Gastrocnemius medialis (tissue), 4 donors: ENCODE measurements around the gene NYAP1. TPM values are rescaled to one million over a fixed set of nuclear protein-coding genes. Genes with fewer than 3 reads are reported as not detected.
A peak's percentile ranks its signal among the peaks of the same experiment; 100 is the strongest.

Source experiments
- ATAC-seq, 2 donors: fragments of 150-250 bp; one replicate each; pipeline ENCODE4 v1.9.1; 2016
- DNase-seq, 2 donors: peaks; one replicate each; pipeline ENCODE4 v3.0.0-alpha.2; 2019
- H3K27ac ChIP-seq, 4 donors: fragments of 200-600 bp; sonication (generic); 1 replicate in 1 of 4; 2 replicates in 3 of 4; pipeline ENCODE4 v1.5.1; 2016 to 2018; ENCODE audit warnings: mild to moderate bottlenecking in 2 of 4, moderate library complexity in 1 of 4
- H3K27me3 ChIP-seq, 3 donors: fragments of 200-600 bp; sonication (generic) in 2 of 3; 1 replicate in 1 of 3; 2 replicates in 2 of 3; pipeline versions ENCODE4 v1.5.1 to v1.6.0; 2016 to 2019; ENCODE audit warnings: mild to moderate bottlenecking in 1 of 3, moderate library complexity in 1 of 3
- H3K36me3 ChIP-seq, 2 donors: fragments of 200-600 bp; sonication (generic) in 1 of 2; one replicate each; pipeline ENCODE4 v1.5.1; 2017 to 2018
- H3K4me1 ChIP-seq, 2 donors: fragments of 200-600 bp; sonication (generic) in 1 of 2; one replicate each; pipeline ENCODE4 v1.5.1; 2016 to 2017; ENCODE audit warnings: mild to moderate bottlenecking in 2 of 2
- H3K4me3 ChIP-seq, 4 donors: fragments of 200-600 bp; sonication (generic) in 3 of 4; 1 replicate in 1 of 4; 2 replicates in 3 of 4; pipeline ENCODE4 v1.5.1; 2016 to 2019; ENCODE audit warnings: mild to moderate bottlenecking in 2 of 4
- H3K9me3 ChIP-seq, 3 donors: fragments of 200-600 bp; sonication (generic) in 2 of 3; 1 replicate in 1 of 3; 2 replicates in 2 of 3; pipeline ENCODE4 v1.5.1; 2016 to 2019
- CTCF ChIP-seq, 5 experiments: fragments of 450-650 bp in 3 of 5; fragments of 200-600 bp in 2 of 5; sonication (generic) in 2 of 5; IDR thresholded peaks in 4 of 5; conservative IDR thresholded peaks in 1 of 5; 1 replicate in 4 of 5; 2 replicates in 1 of 5; pipeline ENCODE4 v1.5.1; 2016 to 2019; ENCODE audit warnings: antibody characterized with exemption in 5 of 5, mild to moderate bottlenecking in 3 of 5, moderate library complexity in 3 of 5
- POLR2A ChIP-seq, 2 donors: fragments of 450-650 bp; IDR thresholded peaks; one replicate each; pipeline ENCODE4 v1.6.1; 2017; ENCODE audit warnings: antibody characterized with exemption in 2 of 2, mild to moderate bottlenecking in 2 of 2, moderate library complexity in 2 of 2
- in situ Hi-C, 4 donors: fragments of 200-750 bp; cut with MboI; loops; one replicate each; pipeline versions ENCODE4 v1.15.0 to v1.8.0; 2017; ENCODE audit warnings: low sequenced_read_pairs in 4 of 4
- intact Hi-C: fragments of 100-400 bp; cut with DNase I; formaldehyde crosslinking; loops from one replicate; pipeline ENCODE4 v1.15.1; 2023; ENCODE audit warnings: low total_unique reads
- total RNA-seq, 4 donors: library from RNA; depleted of rRNA; stranded (reverse); fragments of >200 nt; gene quantifications; one replicate each; pipeline versions ENCODE4 v1.1.0 to v1.2.3, GENCODE V29; 2016

NYAP1 gene
- total RNA-seq, 4 donors from 2014 or later = 0.29 TPM; not detected in 3

- TF ChIP-seq POLR2A (IDR thresholded peaks at IDR 0.05) = no peak
- no peak for TF ChIP-seq CTCF (IDR thresholded peaks at IDR 0.05 in 4 of 5, conservative IDR thresholded peaks at IDR 0.05 in 1 of 5)
- DNase-seq (no peak), ATAC-seq (no peak)
- no peak overlapping the region for H3K4me3 ChIP-seq
- H3K9me3 ChIP-seq = no peaks in the 10 kb centered on the region
- in situ Hi-C loops (no loop called here), intact Hi-C loops (no loop called here)
- H3K36me3 ChIP-seq = no peaks in the 10 kb centered on the region
- no peaks in the 10 kb centered on the region for H3K4me1 ChIP-seq
- H3K27me3 ChIP-seq = peaks cover 0 to 11% (median 5%) of the 10 kb centered on the region in 3 donors
- no peak overlapping the region for H3K27ac ChIP-seq
Measured at GRCh38 chr7:100513212-100513810, 29.6 kb downstream of the NYAP1 start.

GRCh38 chr7:100515072-100515532 is 31.4 kb downstream of the NYAP1 start:
- ATAC-seq = peak; percentile 36 to 54
- TF ChIP-seq CTCF (IDR thresholded peaks at IDR 0.05 in 4 of 5, conservative IDR thresholded peaks at IDR 0.05 in 1 of 5) (no peak), POLR2A (IDR thresholded peaks at IDR 0.05) (no peak)
- no peak for DNase-seq
- Histone ChIP-seq H3K27me3 (no peaks in the 10 kb centered on the region), H3K27ac (no peak overlapping the region), H3K36me3 (no peaks in the 10 kb centered on the region), H3K4me3 (no peak overlapping the region), H3K9me3 (no peaks in the 10 kb centered on the region), H3K4me1 (no peaks in the 10 kb centered on the region)
- in situ Hi-C loops = no loop called here
- intact Hi-C loops = no loop called here

GRCh38 chr7:100516135-100516812 is 32.5 kb downstream of the NYAP1 start:
- Histone ChIP-seq H3K36me3 (no peaks in the 10 kb centered on the region), H3K27ac (no peak overlapping the region), H3K4me1 (no peaks in the 10 kb centered on the region), H3K4me3 (no peak overlapping the region), H3K9me3 (no peaks in the 10 kb centered on the region), H3K27me3 (no peaks in the 10 kb centered on the region)
- peak; percentile 20 to 47 for DNase-seq
- intact Hi-C loops (no loop called here), in situ Hi-C loops (no loop called here)
- ATAC-seq = peak; percentile 69 to 74
- TF ChIP-seq CTCF (IDR thresholded peaks at IDR 0.05 in 4 of 5, conservative IDR thresholded peaks at IDR 0.05 in 1 of 5) = no peak
- no peak for TF ChIP-seq POLR2A (IDR thresholded peaks at IDR 0.05)

GRCh38 chr7:100517305-100517704 is 33.6 kb downstream of the NYAP1 start:
- no peaks in the 10 kb centered on the region for H3K36me3 ChIP-seq
- H3K27ac ChIP-seq = no peak overlapping the region
- H3K4me1 ChIP-seq = no peaks in the 10 kb centered on the region
- H3K9me3 ChIP-seq = no peaks in the 10 kb centered on the region
- intact Hi-C loops (no loop called here), in situ Hi-C loops (no loop called here)
- H3K4me3 ChIP-seq = no peak overlapping the region
- ATAC-seq (no peak), DNase-seq (no peak)
- TF ChIP-seq CTCF (IDR thresholded peaks at IDR 0.05 in 4 of 5, conservative IDR thresholded peaks at IDR 0.05 in 1 of 5) = no peak
- TF ChIP-seq POLR2A (IDR thresholded peaks at IDR 0.05) = no peak
- no peaks in the 10 kb centered on the region for H3K27me3 ChIP-seq
